ENCODE results near the gene PDGFD.

Gene PDGFD

GRCh38 chr11:104129145-104129544 is 34.8 kb downstream of the PDGFD start:
- peaks cover 7% of the 10 kb centered on the region for H3K4me1 ChIP-seq (ENCODE audit: insufficient read depth, low read length)

GRCh38 chr11:104127828-104128227 is 36.1 kb downstream of the PDGFD start:
- Histone ChIP-seq H3K4me3 (ENCODE audit: low read length) (no peak overlapping the region), H3K9me3 (ENCODE audit: low read length) (no peaks in the 10 kb centered on the region), H2AFZ (ENCODE audit: low read depth, low read length) (no peak overlapping the region), H3K4me1 (ENCODE audit: insufficient read depth, low read length) (peaks cover 19% of the 10 kb centered on the region), H3K27me3 (ENCODE audit: insufficient read depth, low read length) (no peaks in the 10 kb centered on the region), H3K36me3 (ENCODE audit: insufficient read depth, low read length) (no peaks in the 10 kb centered on the region)

More at GRCh38 chr11:104129145-104129544, 34.8 kb downstream of the PDGFD start:
- Histone ChIP-seq H3K9me3 (ENCODE audit: low read length) (no peaks in the 10 kb centered on the region), H2AFZ (ENCODE audit: low read depth, low read length) (no peak overlapping the region), H3K27me3 (ENCODE audit: insufficient read depth, low read length) (no peaks in the 10 kb centered on the region), H3K36me3 (ENCODE audit: insufficient read depth, low read length) (no peaks in the 10 kb centered on the region), H3K4me3 (ENCODE audit: low read length) (no peak overlapping the region)

GRCh38 chr11:104126464-104126863 is 37.5 kb downstream of the PDGFD start:
- Histone ChIP-seq H3K4me3 (ENCODE audit: low read length) (no peak overlapping the region), H3K36me3 (ENCODE audit: insufficient read depth, low read length) (no peaks in the 10 kb centered on the region)

DNA sequence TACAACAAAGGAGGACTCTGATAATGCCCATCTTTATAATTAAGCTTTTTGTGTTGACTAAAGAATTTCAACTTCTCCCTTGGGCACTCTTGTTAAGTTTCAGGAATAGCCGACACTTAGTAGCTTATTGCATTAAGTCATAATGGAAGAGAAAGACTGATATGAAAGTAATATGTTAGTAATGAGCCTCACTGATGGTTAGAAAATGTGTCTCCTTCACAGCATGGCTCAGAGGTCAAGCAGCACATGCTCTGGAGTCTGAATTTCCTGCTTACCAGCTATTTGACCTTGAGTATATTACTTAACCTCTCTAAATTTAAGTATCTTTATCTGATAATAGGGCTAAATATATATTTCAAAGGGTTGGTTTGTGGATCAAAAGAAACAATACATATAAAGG is 39.0 kb downstream of the PDGFD start:
- H2AFZ ChIP-seq (ENCODE audit: low read depth, low read length) = no peak overlapping the region
- H3K36me3 ChIP-seq (ENCODE audit: insufficient read depth, low read length) = no peaks in the 10 kb centered on the region
- H3K27me3 ChIP-seq (ENCODE audit: insufficient read depth, low read length) = no peaks in the 10 kb centered on the region
- H3K4me3 ChIP-seq (ENCODE audit: low read length) = no peak overlapping the region
- peaks cover 47% of the 10 kb centered on the region for H3K4me1 ChIP-seq (ENCODE audit: insufficient read depth, low read length)
- H3K9me3 ChIP-seq (ENCODE audit: low read length) = no peaks in the 10 kb centered on the region

More at GRCh38 chr11:104126464-104126863, 37.5 kb downstream of the PDGFD start:
- Histone ChIP-seq H3K27me3 (ENCODE audit: insufficient read depth, low read length) (no peaks in the 10 kb centered on the region), H3K9me3 (ENCODE audit: low read length) (no peaks in the 10 kb centered on the region), H2AFZ (ENCODE audit: low read depth, low read length) (no peak overlapping the region), H3K4me1 (ENCODE audit: insufficient read depth, low read length) (peaks cover 32% of the 10 kb centered on the region)

GRCh38 chr11:104122836-104123235 is 41.1 kb downstream of the PDGFD start:
- H3K27me3 ChIP-seq (ENCODE audit: insufficient read depth, low read length) = no peaks in the 10 kb centered on the region
- H2AFZ ChIP-seq (ENCODE audit: low read depth, low read length) = no peak overlapping the region

DNA sequence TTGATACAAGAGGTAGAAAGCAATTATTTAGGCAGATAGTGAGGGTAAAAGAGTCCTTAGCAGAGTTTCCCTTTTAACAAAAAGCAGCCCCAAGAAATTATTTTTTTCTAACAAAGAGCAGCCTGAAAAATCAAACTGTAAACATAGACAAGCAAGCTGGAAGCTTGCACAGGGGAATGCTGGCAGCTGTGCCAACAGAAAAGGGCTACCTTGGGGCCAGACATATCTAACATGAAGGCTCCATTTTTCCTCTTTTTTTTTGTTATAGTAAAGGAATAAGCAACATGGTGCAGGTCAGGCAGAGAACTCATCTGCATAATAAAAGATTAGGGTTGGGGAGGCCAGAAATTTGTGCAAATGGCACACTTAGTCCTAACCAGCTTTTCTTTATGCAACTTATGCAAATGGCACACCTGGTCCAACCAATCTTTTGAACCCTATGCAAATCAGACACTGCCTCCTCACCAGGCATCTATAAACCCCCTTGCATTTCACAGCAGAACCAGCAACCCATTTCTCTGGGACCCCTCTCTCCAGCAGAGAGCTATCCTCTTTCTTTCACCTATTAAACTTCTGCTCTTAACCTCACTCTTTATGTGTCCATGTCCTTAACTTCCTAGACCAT is 41.8 kb downstream of the PDGFD start:
- no peaks in the 10 kb centered on the region for H3K27me3 ChIP-seq (ENCODE audit: insufficient read depth, low read length)
- no peaks in the 10 kb centered on the region for H3K36me3 ChIP-seq (ENCODE audit: insufficient read depth, low read length)
- peaks cover 49% of the 10 kb centered on the region for H3K4me1 ChIP-seq (ENCODE audit: insufficient read depth, low read length)
- no peak overlapping the region for H3K4me3 ChIP-seq (ENCODE audit: low read length)
- no peaks in the 10 kb centered on the region for H3K9me3 ChIP-seq (ENCODE audit: low read length)
- H2AFZ ChIP-seq (ENCODE audit: low read depth, low read length) = no peak overlapping the region

More at GRCh38 chr11:104122836-104123235, 41.1 kb downstream of the PDGFD start:
- Histone ChIP-seq H3K36me3 (ENCODE audit: insufficient read depth, low read length) (no peaks in the 10 kb centered on the region), H3K9me3 (ENCODE audit: low read length) (no peaks in the 10 kb centered on the region), H3K4me3 (ENCODE audit: low read length) (no peak overlapping the region), H3K4me1 (ENCODE audit: insufficient read depth, low read length) (peaks cover 49% of the 10 kb centered on the region)

- Histone ChIP-seq H3K9me3 (ENCODE audit: low read length) (no peaks in the 10 kb centered on the region), H3K27me3 (ENCODE audit: insufficient read depth, low read length) (no peaks in the 10 kb centered on the region), H3K4me1 (ENCODE audit: insufficient read depth, low read length) (peaks cover 49% of the 10 kb centered on the region), H3K4me3 (ENCODE audit: low read length) (no peak overlapping the region), H2AFZ (ENCODE audit: low read depth, low read length) (no peak overlapping the region), H3K36me3 (ENCODE audit: insufficient read depth, low read length) (no peaks in the 10 kb centered on the region)
Observed at GRCh38 chr11:104120493-104121137, 43.3 kb downstream of the PDGFD start.

DNA sequence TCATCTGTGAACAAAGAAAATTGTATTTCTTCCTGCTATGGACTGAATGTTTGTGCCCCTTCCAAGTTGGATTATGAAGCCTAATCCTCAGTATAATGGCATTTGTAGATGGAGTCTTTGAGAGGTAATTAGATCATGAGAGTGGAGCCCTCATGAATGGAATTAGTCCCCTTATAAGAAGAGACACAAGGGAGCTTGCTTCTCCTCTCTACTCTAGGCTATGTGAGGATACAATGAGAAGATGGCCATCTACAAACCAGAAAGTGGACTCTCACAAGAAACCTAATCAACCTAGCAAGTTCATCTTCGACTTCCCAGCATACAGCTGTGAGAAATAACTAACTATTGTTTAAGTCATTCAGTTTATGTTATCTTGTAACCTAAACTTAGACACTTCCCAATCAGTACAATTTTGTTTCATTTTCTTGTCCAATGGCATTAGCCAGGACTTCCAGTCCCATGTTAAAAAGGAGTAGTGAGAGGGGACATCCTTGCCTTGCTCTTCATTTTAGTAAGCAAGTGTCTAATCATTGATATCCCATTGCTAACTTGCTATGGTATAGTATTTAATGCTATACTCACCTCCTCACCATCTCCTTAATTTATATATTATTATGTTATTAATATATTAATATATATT is 45.7 kb downstream of the PDGFD start:
- no peaks in the 10 kb centered on the region for H3K27me3 ChIP-seq (ENCODE audit: insufficient read depth, low read length)
- no peak overlapping the region for H2AFZ ChIP-seq (ENCODE audit: low read depth, low read length)
- H3K36me3 ChIP-seq (ENCODE audit: insufficient read depth, low read length) = no peaks in the 10 kb centered on the region
- peaks cover under 1% of the 10 kb centered on the region for H3K9me3 ChIP-seq (ENCODE audit: low read length)
- no peak overlapping the region for H3K4me3 ChIP-seq (ENCODE audit: low read length)
- H3K4me1 ChIP-seq (ENCODE audit: insufficient read depth, low read length) = peaks cover 34% of the 10 kb centered on the region

DNA sequence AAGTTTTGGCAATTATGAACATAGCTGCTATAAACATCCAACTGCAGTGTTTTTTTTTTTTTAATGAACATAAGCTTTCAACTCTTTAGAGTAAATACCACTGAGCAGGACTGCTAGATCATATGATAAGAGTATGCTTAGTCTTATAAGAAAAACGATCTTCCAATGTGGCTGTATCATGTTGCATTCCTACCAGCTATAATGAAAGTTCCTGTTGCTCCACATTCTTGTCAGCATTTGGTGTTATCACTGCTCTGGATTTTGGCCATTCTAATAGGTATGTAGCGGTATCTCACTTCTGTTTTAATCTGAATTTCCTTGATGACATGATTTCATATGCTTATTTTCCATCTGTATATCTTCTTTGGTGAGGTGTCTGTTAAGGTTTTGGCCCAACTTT is 50.4 kb downstream of the PDGFD start:
- H2AFZ ChIP-seq (ENCODE audit: low read depth, low read length) = no peak overlapping the region
- no peaks in the 10 kb centered on the region for H3K36me3 ChIP-seq (ENCODE audit: insufficient read depth, low read length)
- H3K4me1 ChIP-seq (ENCODE audit: insufficient read depth, low read length) = no peaks in the 10 kb centered on the region
- H3K27me3 ChIP-seq (ENCODE audit: insufficient read depth, low read length) = no peaks in the 10 kb centered on the region
- peaks cover 2% of the 10 kb centered on the region for H3K9me3 ChIP-seq (ENCODE audit: low read length)
- H3K4me3 ChIP-seq (ENCODE audit: low read length) = no peak overlapping the region

DNA sequence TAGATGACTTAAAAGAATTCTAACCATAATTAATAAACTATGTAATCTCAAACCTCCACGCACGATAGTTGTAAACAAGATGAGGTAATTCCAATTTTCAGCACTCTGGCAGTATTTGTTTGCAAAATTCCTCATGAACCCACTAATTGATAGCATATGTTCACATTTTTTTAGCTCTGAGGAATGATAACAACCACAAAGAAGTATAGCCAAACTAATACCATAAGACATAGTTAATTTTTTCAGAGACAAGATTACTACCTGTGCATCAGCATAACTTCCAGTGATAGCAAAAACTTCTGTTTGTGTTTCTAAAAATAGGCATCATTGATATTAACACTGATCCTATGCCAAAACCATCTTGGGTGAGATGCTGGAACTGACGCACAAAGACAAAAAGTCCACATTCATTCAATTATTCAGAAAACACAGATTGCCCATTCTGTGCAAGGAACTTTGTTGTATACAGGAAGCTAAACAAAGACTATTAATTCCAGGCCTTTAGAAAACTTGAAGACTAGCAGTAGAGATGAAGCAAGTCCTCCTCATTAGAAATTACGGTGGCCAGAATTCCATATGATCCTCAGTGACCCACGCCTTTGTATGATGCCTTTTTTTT is 57.7 kb downstream of the PDGFD start:
- Histone ChIP-seq H3K27me3 (ENCODE audit: insufficient read depth, low read length) (no peaks in the 10 kb centered on the region), H2AFZ (ENCODE audit: low read depth, low read length) (no peak overlapping the region)

GRCh38 chr11:104105155-104105554 is 58.8 kb downstream of the PDGFD start:
- peaks cover 2% of the 10 kb centered on the region for H3K9me3 ChIP-seq (ENCODE audit: low read length)
- no peak overlapping the region for H2AFZ ChIP-seq (ENCODE audit: low read depth, low read length)
- peaks cover 3% of the 10 kb centered on the region for H3K4me1 ChIP-seq (ENCODE audit: insufficient read depth, low read length)
- H3K4me3 ChIP-seq (ENCODE audit: low read length) = no peak overlapping the region
- H3K27me3 ChIP-seq (ENCODE audit: insufficient read depth, low read length) = no peaks in the 10 kb centered on the region
- H3K36me3 ChIP-seq (ENCODE audit: insufficient read depth, low read length) = no peaks in the 10 kb centered on the region

More for the DNA sequence above, 57.7 kb downstream of the PDGFD start:
- H3K4me3 ChIP-seq (ENCODE audit: low read length) = no peak overlapping the region
- H3K4me1 ChIP-seq (ENCODE audit: insufficient read depth, low read length) = peaks cover 3% of the 10 kb centered on the region
- H3K9me3 ChIP-seq (ENCODE audit: low read length) = peaks cover 2% of the 10 kb centered on the region
- H3K36me3 ChIP-seq (ENCODE audit: insufficient read depth, low read length) = no peaks in the 10 kb centered on the region

- H3K36me3 ChIP-seq (ENCODE audit: insufficient read depth, low read length) = no peaks in the 10 kb centered on the region
- H3K4me3 ChIP-seq (ENCODE audit: low read length) = no peak overlapping the region
- H3K4me1 ChIP-seq (ENCODE audit: insufficient read depth, low read length) = peaks cover 3% of the 10 kb centered on the region
- H2AFZ ChIP-seq (ENCODE audit: low read depth, low read length) = no peak overlapping the region
- H3K27me3 ChIP-seq (ENCODE audit: insufficient read depth, low read length) = no peaks in the 10 kb centered on the region
- H3K9me3 ChIP-seq (ENCODE audit: low read length) = peaks cover 2% of the 10 kb centered on the region
Observed at GRCh38 chr11:104104664-104105063, 59.3 kb downstream of the PDGFD start.

- H3K27me3 ChIP-seq (ENCODE audit: insufficient read depth, low read length) = no peaks in the 10 kb centered on the region
- no peak overlapping the region for H2AFZ ChIP-seq (ENCODE audit: low read depth, low read length)
- no peaks in the 10 kb centered on the region for H3K36me3 ChIP-seq (ENCODE audit: insufficient read depth, low read length)
- H3K4me1 ChIP-seq (ENCODE audit: insufficient read depth, low read length) = peaks cover 3% of the 10 kb centered on the region
- no peak overlapping the region for H3K4me3 ChIP-seq (ENCODE audit: low read length)
- H3K9me3 ChIP-seq (ENCODE audit: low read length) = peaks cover 2% of the 10 kb centered on the region
Observed at GRCh38 chr11:104104201-104104600, 59.7 kb downstream of the PDGFD start.

Measured in neuron (in vitro differentiated cells).